ENCODE measurements around the gene MACF1.

DNA sequence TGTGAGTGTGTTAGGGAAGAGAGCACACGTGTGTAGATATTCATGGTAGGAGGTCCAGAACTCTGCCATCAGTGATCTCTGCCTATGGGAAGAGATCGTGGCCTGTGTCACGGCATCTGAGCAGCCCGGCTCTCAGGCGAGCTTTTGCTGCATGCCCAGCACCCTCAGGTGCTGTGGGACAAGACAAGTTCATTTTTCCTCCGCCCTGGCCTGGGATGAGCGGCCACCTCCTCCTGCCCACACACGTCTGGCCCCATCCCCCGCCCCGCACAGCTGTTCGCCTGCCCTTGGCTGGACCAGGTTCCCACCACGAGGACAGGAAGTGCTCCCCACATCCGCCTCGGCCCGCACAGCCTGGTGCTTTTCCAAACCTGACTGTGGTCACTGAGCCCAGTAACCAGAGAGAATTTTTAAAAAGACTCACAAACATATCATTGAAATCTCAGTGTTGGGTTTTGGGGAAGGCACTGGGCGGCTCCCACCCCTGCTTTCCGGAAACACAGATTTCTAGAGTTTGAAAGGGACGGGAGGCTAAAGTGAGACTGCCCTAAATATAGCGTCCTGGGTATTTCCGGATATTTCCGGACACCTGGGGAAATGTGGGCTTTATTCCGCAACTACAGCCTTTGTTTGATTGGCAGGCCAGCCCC, 305.0 kb downstream of the MACF1 start:
- TF ChIP-seq, protein P1, sequence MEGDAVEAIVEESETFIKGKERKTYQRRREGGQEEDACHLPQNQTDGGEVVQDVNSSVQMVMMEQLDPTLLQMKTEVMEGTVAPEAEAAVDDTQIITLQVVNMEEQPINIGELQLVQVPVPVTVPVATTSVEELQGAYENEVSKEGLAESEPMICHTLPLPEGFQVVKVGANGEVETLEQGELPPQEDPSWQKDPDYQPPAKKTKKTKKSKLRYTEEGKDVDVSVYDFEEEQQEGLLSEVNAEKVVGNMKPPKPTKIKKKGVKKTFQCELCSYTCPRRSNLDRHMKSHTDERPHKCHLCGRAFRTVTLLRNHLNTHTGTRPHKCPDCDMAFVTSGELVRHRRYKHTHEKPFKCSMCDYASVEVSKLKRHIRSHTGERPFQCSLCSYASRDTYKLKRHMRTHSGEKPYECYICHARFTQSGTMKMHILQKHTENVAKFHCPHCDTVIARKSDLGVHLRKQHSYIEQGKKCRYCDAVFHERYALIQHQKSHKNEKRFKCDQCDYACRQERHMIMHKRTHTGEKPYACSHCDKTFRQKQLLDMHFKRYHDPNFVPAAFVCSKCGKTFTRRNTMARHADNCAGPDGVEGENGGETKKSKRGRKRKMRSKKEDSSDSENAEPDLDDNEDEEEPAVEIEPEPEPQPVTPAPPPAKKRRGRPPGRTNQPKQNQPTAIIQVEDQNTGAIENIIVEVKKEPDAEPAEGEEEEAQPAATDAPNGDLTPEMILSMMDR (IDR thresholded peaks at IDR 0.05) = no peak
- no peak for TF ChIP-seq POLR2A (IDR thresholded peaks at IDR 0.05)
